ENCODE data around the gene ZNF185. TPM values are rescaled to one million over a fixed set of nuclear protein-coding genes. Genes with fewer than 3 reads are reported as not detected.

The ZNF185 gene
- polyA plus RNA-seq, 3 donors, result 40.6 to 47.1 (median 44.6) TPM

DNA sequence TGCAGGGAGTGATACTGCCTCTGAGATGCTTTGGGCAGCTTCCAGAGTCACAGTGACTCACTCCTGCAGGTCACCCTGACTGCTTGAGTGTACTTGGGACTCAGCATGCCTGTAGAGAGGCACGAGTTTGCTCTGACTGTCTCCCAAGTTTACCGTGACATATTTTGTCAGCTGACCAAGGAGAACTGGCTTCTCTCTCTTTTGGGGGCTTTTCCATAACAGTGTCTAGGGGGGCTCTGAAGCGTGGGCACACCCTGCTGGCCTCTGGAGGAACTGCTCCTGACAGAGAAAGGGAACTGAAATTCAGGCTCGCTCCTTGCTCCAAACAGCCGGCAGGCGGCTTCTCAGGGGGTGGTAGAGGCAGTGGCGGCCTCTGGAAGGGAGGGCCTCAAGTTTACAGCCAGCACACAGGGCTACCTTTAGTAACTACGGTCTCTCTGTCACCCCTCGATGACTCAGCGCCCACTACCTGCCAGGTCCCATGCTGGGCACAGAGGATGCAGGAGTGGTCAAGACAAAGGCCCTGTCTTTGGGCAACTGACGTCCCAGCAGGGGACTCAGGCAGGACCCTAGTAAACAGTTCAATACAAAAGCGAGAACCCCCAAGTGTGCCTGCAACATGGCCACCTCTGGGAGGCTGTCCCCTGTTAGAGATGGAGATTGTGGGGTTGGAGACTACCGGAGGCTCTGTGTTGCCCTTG, 17.8 kb downstream of the ZNF185 start:
- no peak for DNase-seq

DNA sequence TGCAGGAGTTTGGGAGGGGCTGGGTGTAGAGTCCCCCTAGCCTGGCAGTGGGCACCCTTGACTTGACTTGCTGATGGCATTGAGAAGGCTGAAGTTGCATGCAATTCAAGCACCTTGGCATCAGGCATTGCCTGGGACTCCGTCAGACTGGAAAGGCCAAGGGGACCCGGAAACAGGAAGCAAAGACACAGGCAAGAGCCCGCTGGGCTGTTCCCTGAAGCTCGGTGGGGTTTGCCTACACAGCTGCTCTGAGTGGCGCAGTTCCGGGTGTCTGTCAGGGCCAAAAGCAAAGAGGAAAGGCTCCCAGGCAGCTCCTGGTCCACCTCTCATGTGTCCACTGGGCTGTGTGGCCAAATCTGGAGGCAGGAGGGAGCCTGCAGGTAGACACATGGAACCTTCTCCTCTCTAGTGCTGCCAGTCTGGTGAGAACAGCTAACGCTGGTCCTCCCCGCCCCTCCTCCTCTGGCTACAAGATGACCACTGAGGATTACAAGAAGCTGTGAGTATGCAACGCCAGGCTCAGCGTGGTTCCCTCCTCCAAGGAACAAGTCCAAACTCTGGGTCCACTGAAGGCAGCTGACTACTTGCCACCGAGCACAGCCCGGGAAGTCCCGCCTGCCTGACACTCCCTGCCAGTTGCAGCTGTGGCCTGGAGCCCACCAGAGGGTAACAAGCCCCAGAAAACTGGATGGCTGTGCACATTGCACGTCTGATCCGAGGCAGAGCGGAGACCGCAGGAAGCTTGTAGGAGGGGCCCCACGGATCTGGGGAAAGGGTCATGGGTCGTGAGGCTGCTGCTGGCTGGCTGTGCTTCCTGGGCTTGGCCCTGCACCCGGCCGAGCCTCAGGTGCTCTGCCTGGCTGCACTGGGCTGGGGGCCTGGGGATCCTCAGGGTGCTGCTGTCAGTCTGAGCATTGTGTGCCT, 20.1 kb downstream of the ZNF185 start:
- DNase-seq, result no peak

DNA sequence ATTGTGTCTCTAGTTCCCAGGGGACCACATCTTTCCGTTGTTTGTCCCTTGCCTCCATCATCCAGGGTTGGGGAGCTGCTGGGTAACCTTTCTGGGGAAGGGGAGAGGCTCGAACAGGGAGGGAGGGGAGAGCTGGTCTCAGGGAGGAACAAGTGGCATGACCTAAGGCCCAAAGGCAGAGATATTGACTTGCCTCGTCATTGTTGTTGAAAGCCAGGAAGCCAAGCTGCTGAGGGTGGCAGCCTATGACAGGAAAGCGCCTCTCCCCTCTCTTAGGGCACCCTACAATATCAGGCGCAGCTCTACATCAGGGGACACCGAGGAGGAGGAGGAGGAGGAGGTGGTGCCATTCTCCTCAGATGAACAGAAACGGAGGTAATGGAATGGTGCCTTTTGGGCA, 20.8 kb downstream of the ZNF185 start:
- DNase-seq, result no peak

DNA sequence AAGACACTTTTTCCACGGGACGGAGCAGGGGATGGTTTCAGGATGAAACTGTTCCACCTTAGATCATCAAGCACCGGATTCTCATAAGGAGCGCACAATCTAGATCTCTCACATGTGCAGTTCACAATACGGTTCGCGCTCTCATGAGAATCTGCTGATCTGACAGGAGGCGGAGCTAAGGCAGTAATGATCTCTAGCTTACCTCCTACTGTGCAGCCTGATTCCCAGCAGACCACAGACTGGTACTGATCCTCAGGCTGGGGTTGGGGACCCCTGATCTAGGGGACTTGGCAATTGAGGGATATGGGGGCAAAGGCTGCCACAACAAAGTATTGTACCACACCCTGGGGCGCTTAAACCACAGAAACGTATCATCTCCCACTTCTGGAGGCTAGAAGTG, 25.7 kb downstream of the ZNF185 start:
- no peak for DNase-seq

DNA sequence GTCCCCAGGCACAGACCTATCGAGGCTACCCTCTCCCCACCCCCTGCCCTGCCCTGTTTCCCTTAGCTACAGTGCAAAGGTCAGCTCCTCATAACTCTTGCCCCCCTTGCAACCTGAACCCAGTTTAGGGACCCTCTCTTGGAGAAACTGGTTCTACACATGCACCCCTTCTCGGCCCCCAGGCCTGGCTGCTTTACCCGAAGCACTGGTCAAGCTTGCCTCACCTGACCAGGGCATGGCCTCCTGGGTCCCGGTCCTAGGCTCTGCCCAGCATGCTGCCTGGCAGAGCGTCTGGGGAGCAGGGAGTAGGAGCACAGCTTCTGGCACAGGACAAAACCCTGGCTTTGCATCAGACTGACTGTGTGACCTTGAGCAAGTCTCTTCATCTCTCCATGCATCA, 28.0 kb downstream of the ZNF185 start:
- DNase-seq, result no peak

DNA sequence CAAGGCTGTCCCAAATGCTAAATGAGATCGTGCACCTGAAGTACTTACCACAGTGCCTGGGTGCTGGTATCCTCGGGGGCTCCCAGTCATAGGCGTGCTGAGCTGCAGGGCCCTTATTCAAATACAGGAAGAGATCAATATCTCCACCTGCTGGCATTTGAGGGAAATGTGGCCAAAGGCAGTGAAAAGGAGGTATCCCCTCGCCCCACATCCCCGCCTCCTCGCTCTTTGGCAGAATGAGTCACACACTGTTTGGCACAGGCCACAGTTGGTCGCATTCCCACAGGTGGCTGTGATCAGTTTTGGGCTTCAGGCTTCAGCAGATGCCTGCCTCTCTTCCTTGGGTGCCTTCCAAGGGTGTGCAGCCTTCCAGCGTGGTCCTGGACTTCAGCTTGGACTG, 28.4 kb downstream of the ZNF185 start:
- DNase-seq, result no peak

DNA sequence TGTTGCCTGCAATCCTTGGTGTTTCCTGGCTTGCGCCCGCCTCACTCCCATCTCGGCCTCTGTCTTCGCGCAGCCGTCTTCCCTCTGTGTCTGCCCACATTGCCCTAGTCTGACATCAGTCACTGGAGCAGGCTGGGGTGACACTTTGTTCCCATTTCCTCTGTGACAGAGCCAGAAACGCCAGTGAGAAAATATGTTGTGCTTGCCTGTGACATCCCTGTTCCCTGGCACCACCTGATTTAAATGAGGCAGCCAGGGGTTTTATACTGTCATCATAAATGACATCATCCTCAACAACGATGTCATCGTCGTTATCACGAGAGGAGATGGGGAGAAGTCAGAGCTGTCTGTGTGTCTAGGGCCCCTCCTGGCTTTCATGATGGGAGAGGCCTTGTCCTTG, 29.1 kb downstream of the ZNF185 start:
- DNase-seq, result no peak

DNA sequence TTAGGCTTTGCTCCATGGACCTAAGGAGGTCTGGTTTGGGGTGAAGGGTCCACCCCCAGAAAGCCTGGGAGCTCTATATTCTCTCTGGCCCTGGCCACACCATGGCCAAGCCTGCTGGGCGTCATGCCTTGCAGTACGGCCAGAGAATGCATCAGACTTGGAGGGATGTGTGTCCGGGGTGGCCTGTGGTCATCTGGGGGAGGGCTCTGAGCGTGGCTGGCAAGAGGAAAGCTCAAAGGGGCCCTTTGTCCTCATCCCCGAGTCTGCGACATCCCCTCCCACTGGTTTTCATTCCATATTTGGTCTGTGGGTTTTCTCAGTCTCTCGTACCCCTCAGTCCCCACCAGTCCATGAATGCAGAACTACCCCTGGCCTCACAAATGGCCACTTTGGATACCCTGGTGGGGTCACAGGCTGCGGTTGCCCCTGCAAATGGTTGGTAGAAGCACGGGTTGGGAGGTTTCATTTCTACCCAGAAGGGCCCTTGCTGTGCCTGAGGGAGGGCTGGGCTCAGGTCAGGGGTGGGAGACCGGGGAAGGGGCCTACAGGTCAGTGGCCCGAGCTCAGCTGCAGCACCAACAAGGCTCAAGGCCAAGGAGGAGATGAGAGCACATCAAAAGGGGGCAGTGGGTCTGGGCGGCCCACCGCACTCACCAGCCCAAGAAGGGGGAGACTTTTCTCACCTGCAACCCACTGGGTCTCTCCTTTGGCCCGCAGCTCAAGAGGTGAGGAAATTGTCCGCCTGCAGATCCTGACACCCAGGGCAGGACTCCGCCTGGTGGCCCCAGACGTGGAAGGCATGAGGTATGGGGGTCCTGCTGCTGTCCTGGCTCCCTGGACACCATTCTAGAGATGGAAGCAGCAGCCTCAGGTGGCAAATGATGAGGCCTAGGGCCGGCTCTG, 30.2 kb downstream of the ZNF185 start:
- DNase-seq, result no peak

DNA sequence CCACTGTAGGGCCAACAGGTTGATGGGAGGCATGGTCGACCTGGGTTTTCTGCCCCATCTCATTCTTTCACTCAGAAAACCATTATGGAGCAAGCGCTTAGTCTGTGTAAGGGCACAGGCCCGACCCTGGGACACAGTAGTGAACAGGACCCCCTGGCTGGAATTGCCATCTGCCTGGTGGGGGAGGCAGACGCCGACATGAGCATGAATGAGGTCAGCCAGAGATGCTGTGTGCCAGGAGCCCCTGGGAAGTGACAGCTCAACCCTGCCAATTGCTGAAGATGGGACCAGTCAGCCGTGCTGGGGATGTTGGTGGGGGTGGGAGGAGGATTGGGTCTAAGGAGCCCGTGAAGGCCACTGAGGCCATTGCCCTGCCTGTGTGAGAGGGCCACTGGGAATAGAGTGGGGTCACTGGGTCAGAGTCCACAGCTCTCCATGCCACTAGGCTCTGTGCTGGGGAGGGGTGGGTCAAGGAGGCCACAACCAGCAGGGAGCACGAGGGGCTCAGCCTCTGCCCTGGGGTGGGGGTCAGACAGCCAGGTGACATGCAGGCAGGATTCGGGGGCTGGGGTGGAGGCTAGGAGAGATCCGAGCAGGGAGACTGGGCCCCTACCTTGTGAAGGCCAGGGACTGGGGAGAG, 31.0 kb downstream of the ZNF185 start:
- DNase-seq, result no peak

DNA sequence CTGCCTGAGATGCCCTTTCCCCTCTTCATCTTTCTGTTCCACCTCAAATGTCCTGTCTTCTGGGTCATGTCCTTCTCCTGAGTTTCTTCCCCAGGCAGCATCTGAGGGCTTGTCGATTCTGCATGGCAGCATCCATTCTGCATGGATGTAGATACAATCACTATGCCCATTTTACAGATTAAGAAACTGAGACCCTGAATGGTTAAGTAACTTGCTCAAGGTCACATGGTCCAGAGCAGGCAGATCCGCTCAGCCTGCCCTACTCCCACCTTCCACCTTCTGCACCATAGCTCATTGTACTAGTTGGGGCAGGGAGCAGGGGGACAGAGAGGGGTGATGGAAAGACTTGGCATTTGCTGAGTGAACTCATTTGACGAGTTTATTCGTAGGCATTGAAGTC, 32.0 kb downstream of the ZNF185 start:
- no peak for DNase-seq

DNA sequence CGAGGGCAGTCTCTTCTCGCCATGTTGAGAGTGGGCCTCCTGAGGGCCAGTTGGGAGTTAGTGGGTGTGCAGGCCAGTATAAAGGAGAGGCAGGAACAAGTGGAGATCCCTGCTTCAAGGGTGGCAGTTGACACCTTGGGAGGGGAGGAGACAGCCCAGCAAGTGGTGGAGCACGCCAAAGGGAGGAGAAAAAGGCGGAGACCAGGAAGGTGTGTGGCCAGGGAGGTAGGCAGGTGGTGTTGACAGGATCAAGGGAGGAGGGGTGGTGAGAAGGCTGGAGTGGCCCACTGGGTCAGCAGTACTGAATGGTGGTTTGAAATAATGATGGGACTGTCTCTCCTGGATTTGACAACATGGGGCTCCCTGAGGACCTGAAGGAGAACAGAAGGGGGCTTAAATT, 32.6 kb downstream of the ZNF185 start:
- no peak for DNase-seq

DNA sequence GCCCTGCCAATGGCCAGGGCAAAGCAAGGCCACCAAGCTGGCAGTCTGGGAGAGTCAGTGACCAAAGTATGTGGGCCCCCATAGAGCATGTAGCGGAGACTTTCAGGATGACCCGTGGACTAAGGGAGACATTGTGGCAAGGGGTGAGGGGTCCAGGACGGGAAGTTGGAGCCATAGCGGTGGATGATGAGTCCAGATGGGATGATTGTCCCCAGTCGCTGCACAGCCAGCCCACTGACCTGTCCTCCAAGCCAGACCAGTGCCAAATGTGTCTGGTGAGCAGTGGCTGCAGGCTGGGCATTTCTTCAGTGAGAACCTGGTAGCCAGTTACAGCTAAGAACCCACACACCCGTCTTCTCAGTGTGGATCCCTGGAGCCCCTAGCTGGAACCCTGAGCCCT, 34.3 kb downstream of the ZNF185 start:
- no peak for DNase-seq

DNA sequence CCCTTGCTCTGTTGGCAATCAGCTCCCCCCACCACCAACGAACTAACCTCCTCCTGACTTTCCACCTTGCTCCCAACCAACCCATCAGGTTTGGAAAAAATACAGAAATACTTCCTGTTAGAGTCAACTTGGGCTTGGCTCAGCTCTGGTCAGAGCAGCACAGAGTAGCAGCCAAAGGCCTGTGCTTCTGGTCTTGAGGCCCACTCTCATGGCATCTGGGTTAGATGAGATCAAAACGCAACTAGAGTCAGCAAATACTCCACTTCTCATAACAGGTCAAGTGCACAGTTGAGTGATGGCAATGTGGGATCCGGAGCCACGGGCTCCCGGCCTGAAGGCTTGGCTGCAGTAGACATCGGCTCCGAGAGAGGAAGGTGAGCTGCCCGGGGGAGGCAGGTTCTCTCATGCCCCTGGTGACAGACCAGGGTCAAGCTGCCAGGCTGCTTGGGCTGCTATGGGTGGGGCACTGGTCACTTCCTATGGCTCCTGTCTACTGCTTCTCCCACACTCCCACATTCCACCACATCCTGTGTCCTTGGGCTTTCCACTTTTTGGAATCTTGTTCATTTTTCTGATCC, 34.8 kb downstream of the ZNF185 start:
- DNase-seq, result no peak

DNA sequence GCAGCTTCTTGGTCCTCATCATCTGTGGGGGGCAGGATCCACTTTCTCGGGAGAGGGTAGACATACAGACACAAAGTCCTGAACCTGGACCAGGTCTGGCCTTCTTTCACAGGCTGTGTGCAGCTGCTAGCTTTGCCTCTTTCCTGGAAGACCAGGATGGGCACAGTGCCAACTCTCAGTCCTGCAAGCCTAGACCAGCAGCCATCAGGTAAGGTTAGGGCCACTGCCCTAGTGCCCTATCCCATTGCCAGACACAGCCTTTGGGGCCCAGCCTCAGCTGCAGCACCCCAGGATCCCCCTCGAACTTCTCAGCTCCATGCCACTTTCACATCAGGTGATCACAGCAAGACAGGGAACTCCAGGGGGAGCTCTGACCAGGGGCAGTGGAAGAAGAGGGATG, 38.4 kb downstream of the ZNF185 start:
- DNase-seq, result no peak

DNA sequence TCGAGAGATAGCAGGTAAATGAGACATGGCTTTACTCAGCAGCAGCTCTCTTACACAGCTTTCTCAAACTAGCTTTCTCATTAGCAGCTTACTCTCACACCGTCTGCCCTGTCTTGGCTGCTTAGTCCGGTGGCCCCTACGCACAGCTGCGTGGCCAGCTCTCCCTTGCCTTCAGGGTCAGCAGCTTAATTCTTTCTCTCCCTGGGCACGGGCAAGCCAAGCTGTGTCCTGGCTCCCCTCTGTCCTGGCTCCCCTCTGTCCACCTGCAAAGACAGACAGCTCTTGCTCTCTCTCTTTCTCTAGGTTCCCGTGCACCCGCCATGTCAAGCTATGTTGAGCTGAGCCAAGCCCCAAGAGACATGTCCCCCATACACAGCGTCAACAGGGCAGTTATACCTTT, 39.4 kb downstream of the ZNF185 start:
- DNase-seq, result no peak

DNA sequence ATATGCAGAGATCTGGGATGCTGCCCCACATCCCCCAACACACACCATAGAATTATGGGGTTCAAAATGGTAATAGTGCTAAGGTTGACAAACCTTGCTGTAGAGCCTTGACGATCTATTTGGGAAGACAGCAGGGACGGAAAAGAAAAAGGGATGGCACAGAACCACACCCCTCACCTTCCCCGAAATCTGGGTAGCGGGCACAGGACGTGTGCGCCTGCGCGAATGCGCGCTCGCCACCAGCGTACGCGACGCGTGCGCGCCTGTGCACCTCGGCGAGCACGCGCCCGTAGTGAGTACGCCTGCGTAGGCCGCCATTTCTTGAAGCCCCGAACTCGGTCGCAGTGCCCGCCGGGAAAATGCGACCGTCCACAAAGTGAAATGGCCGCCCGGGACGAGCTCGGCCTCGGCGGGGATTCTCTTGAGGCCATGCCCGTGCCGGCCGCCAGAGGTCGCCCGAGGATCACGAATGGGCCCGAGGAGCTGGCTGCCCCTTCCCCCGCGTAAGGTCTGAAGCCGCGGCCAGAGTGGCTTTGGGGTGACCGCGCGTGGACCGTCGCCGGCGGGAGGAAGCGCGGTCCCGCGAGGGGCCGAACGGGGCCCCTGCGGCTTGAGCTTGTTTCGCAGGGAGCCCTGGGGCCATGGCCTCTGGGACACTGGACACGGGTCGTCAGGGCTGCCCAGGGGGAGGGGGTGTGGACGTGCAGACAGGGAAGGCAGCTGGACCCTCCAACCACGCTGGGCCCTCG, 43.6 kb downstream of the ZNF185 start:
- DNase-seq, result peak; percentile 90

DNA sequence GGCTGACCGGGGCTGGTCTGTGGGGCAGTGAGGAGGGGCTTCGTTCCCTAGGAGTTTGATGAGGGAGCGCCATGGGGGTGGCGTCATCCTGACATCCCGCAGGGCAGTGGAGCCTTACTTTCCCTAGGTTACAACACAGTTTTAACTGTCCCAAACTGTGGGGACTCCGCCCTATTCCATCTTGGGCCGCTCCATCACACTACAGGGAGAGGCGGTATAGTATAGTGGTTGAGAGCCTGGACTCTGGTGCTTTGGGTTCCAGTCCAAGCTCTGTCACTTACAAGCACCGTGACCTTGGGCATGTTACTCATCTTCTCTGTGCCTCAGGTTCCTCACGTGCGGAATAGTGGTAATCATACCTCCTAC, 44.2 kb downstream of the ZNF185 start:
- DNase-seq, result no peak

DNA sequence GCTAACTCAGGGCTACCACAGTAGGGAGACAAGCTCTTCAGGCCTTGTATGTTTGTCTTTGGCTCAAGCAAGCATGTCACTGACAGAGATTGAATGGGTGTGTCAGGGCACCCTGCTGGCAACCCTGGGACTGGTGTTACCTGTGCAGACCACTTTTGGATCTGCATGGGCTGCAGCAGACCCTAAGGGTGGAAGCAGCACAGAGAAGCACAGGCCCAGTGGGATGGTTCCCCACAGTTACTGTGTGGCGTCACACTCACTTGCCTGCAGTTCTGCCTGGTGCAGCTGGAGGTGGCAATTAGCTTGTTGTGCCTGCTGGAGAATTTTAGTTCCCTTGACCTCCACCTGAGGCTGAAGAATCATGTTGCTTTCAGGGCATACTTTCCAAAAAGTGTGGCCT, 46.0 kb downstream of the ZNF185 start:
- DNase-seq, result no peak

DNA sequence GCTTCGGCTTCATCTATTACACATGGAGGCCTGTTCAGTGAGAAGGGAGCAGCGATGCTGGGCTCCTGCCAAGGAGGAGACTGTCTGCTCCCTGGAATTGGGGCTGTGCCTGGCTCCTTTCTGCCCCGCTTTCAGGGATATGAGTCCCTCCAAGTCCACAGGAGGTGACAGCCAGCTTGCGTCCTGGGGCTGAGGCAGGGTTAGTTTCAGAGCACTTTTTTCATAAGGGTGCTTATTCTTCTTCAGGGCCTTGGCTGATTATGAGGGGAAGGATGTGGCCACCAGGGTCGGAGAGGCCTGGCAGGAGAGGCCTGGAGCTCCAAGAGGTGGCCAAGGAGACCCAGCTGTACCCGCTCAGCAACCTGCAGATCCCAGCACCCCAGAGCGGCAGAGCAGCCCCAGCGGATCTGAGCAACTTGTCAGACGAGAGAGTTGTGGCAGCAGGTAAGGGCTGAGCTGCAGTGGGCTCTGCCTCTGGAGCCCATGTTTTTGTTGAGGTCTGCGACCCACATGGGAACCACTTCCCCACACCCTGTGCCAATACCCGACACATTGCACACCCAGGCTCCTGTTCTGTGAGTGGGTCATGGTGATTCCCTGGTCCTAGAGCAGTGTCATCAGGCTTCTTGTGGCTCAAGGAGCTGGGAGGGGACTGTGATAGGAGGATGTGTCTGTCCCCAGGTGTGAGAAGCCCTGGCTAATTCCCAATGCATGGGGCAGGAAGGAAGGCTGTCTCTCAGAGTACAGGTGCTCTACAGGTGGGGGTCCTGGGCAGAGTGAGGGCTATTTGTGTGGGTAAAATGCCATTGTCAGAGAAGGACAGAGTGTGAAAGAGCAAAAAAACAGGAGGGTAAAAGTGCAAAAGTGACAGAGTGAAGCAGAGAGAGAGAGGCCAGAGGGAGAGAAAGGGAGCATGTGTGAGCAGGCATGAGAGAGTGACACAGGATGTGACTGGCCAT, 47.4 kb downstream of the ZNF185 start:
- no peak for DNase-seq

DNA sequence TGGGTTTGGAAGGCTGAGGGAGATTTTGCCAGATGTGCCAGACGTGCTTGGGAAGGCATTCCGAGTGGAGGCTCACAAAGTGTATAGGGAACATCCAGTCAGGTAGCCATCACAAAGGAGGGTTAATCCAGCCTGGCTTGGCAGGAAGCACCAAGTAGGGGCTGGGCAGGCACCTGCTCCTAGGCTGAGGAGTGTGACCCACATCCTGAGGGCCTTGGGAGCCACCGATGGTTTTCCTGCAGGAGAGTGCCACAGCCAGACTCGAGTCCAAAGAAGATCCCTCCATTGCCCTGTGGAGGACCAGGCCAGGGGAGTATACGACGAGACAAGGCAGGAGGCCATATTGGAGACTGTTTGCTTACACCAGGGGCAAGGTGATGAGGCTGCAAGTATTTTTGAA, 48.8 kb downstream of the ZNF185 start:
- no peak for DNase-seq
